Neutrophil (primary cell): ENCODE data around the gene BACH2.

Experiments used
- H3K27ac ChIP-seq: fragments of 200-600 bp; sonication (generic); 2 replicates; pipeline ENCODE4 v1.5.1; 2016; ENCODE audit warnings: mild to moderate bottlenecking, moderate library complexity
- H3K27me3 ChIP-seq: fragments of 200-600 bp; sonication (generic); 2 replicates; pipeline ENCODE4 v1.6.0; 2016; ENCODE audit warnings: mild to moderate bottlenecking
- H3K36me3 ChIP-seq: fragments of 200-600 bp; sonication (generic); 2 replicates; pipeline ENCODE4 v1.5.1; 2017
- H3K4me1 ChIP-seq, 2 experiments: fragments of 200-600 bp in 1 of 2; sonication (generic) in 1 of 2; 1 replicate in 1 of 2; 2 replicates in 1 of 2; pipeline versions ENCODE4 v1.5.1 to v1.6.1; 2013 to 2016; ENCODE audit warnings: low read depth in 1 of 2, low read length in 1 of 2, mild to moderate bottlenecking in 1 of 2, moderate library complexity in 1 of 2; ENCODE audit not compliant: control insufficient read depth in 1 of 2, insufficient read depth in 1 of 2
- H3K4me3 ChIP-seq, 2 experiments: fragments of 200-600 bp in 1 of 2; sonication (generic) in 1 of 2; 1 replicate in 1 of 2; 2 replicates in 1 of 2; pipeline ENCODE4 v1.5.1; 2013 to 2016; ENCODE audit warnings: low read depth in 1 of 2, low read length in 1 of 2, mild to moderate bottlenecking in 1 of 2, moderate library complexity in 1 of 2
- H3K9me3 ChIP-seq: fragments of 200-600 bp; sonication (generic); 2 replicates; pipeline ENCODE4 v1.5.1; 2016
- CTCF ChIP-seq: fragments of 200-600 bp; sonication (generic); IDR thresholded peaks from 2 replicates; pipeline ENCODE4 v1.5.1; 2016; ENCODE audit warnings: antibody characterized with exemption

The BACH2 gene

GRCh38 chr6:90095145-90095544 is 201.5 kb downstream of the BACH2 start:
- TF ChIP-seq CTCF = no peak
- no peaks in the 10 kb centered on the region for H3K9me3 ChIP-seq
- no peaks in the 10 kb centered on the region for H3K27me3 ChIP-seq
- H3K36me3 ChIP-seq = no peaks in the 10 kb centered on the region
- peaks cover 34 to 45% of the 10 kb centered on the region in 2 experiments for H3K4me1 ChIP-seq
- H3K4me3 ChIP-seq = no peak overlapping the region
- no peak overlapping the region for H3K27ac ChIP-seq

GRCh38 chr6:90093558-90094073 is 203.0 kb downstream of the BACH2 start:
- H3K4me1 ChIP-seq = peaks cover 30 to 35% of the 10 kb centered on the region in 2 experiments

GRCh38 chr6:90090866-90091265 is 205.8 kb downstream of the BACH2 start:
- Histone ChIP-seq H3K4me1 (peaks cover 16 to 25% of the 10 kb centered on the region in 2 experiments), H3K9me3 (no peaks in the 10 kb centered on the region), H3K4me3 (no peak overlapping the region), H3K36me3 (no peaks in the 10 kb centered on the region), H3K27me3 (no peaks in the 10 kb centered on the region), H3K27ac (no peak overlapping the region)
- no peak for TF ChIP-seq CTCF

More at GRCh38 chr6:90093558-90094073, 203.0 kb downstream of the BACH2 start:
- no peak for TF ChIP-seq CTCF
- Histone ChIP-seq H3K36me3 (no peaks in the 10 kb centered on the region), H3K4me3 (no peak overlapping the region), H3K9me3 (no peaks in the 10 kb centered on the region), H3K27ac (no peak overlapping the region), H3K27me3 (no peaks in the 10 kb centered on the region)

GRCh38 chr6:90088009-90088408 is 208.6 kb downstream of the BACH2 start:
- Histone ChIP-seq H3K4me3 (peak overlapping the region in 1 of 2 experiments; percentile 12), H3K27me3 (no peaks in the 10 kb centered on the region), H3K9me3 (no peaks in the 10 kb centered on the region), H3K27ac (peak overlapping the region; percentile 84), H3K4me1 (peaks cover 41 to 47% of the 10 kb centered on the region in 2 experiments), H3K36me3 (no peaks in the 10 kb centered on the region)
- TF ChIP-seq CTCF = no peak

- no peaks in the 10 kb centered on the region for H3K36me3 ChIP-seq
- H3K27me3 ChIP-seq = no peaks in the 10 kb centered on the region
- peaks cover 45 to 52% of the 10 kb centered on the region in 2 experiments for H3K4me1 ChIP-seq
- TF ChIP-seq CTCF = no peak
- no peaks in the 10 kb centered on the region for H3K9me3 ChIP-seq
- H3K27ac ChIP-seq = peak overlapping the region; percentile 84
- H3K4me3 ChIP-seq = no peak overlapping the region
These were observed 209.4 kb downstream of the BACH2 start for GRCh38 chr6:90087106-90087833.
